ENCODE data around the gene DOCK10.
A peak's percentile ranks its signal among the peaks of the same experiment; 100 is the strongest.
"Not testable (repeated sequence)": the region's sequence is repeated elsewhere in the genome, so short reads cannot be mapped to it uniquely, and the experiment has no call there.

Gene DOCK10

GRCh38 chr2:224924631-224925030 is 117.6 kb downstream of the DOCK10 start:
- H3K4me1 ChIP-seq (ENCODE audit: control insufficient read depth, insufficient read depth, low read length), result no peaks in the 10 kb centered on the region
- H3K9me3 ChIP-seq (ENCODE audit: control insufficient read depth, insufficient read depth, low read depth, low read length), result no peaks in the 10 kb centered on the region
- TF ChIP-seq ZNF785 (tag by site-specific recombination; IDR thresholded peaks at IDR 0.05), result no peak
- no peak overlapping the region for H3K27ac ChIP-seq (ENCODE audit: extremely low read depth, low read depth, low read length)
- ChIA-PET POLR2A (no interaction called here), CTCF (no interaction called here)
- H3K36me3 ChIP-seq (ENCODE audit: control insufficient read depth in 2 of 2, insufficient read depth in 1 of 2, low read length in 2 of 2), result no peaks in the 10 kb centered on the region
- H3K4me3 ChIP-seq (ENCODE audit: low read depth, low read length), result no peak overlapping the region

- ChIA-PET POLR2A (no interaction called here), CTCF (interaction anchor here (0.6 kb wide), 1 partner anchor 114 kb away, joined by 4 read pairs; no protein-coding TSS in a partner anchor)
- TF ChIP-seq HOXC10 (CRISPR knock-in tag; IDR thresholded peaks at IDR 0.05) (no peak), ZNF19 (tag by site-specific recombination; IDR thresholded peaks at IDR 0.05; ENCODE audit: low read depth) (no peak), MYNN (tag by site-specific recombination; IDR thresholded peaks at IDR 0.05; ENCODE audit: borderline replicate concordance) (no peak), ZNF121 (tag by site-specific recombination; IDR thresholded peaks at IDR 0.05) (no peak), ZNF202 (tag by site-specific recombination; IDR thresholded peaks at IDR 0.05; ENCODE audit: borderline replicate concordance) (no peak), ZNF610 (tag by site-specific recombination; IDR thresholded peaks at IDR 0.05; ENCODE audit: borderline replicate concordance) (no peak), ZNF221 (tag by site-specific recombination; IDR thresholded peaks at IDR 0.05; ENCODE audit: borderline replicate concordance) (no peak)
These were observed 120.0 kb downstream of the DOCK10 start for GRCh38 chr2:224922142-224922727.

GRCh38 chr2:224919472-224920110 is 122.7 kb downstream of the DOCK10 start:
- no peaks in the 10 kb centered on the region for H3K36me3 ChIP-seq (ENCODE audit: control insufficient read depth in 2 of 2, insufficient read depth in 1 of 2, low read length in 2 of 2)
- no peak overlapping the region for H3K4me3 ChIP-seq (ENCODE audit: low read depth, low read length)
- H3K27ac ChIP-seq (ENCODE audit: extremely low read depth, low read depth, low read length), result no peak overlapping the region
- TF ChIP-seq OSR2 (tag by site-specific recombination; IDR thresholded peaks at IDR 0.05) (no peak), ZNF18 (tag by site-specific recombination; IDR thresholded peaks at IDR 0.05) (peak; percentile 93)
- 0 out of 2 replicates have a peak, but pooled peaks cover 3% of the 10 kb centered on the region for H3K4me1 ChIP-seq (ENCODE audit: control insufficient read depth, insufficient read depth, low read length)
- H3K9me3 ChIP-seq (ENCODE audit: control insufficient read depth, insufficient read depth, low read depth, low read length), result no peaks in the 10 kb centered on the region
- ChIA-PET POLR2A (no interaction called here), CTCF (interaction anchor here (0.6 kb wide), 2 partner anchors 11 to 74 kb away, joined by 3 to 4 read pairs; no protein-coding TSS in a partner anchor)

More at GRCh38 chr2:224922142-224922727, 120.0 kb downstream of the DOCK10 start:
- no peak overlapping the region for H3K4me3 ChIP-seq (ENCODE audit: low read depth, low read length)
- no peak overlapping the region for H3K27ac ChIP-seq (ENCODE audit: extremely low read depth, low read depth, low read length)
- no peaks in the 10 kb centered on the region for H3K36me3 ChIP-seq (ENCODE audit: control insufficient read depth in 2 of 2, insufficient read depth in 1 of 2, low read length in 2 of 2)
- H3K9me3 ChIP-seq (ENCODE audit: control insufficient read depth, insufficient read depth, low read depth, low read length), result no peaks in the 10 kb centered on the region
- no peaks in the 10 kb centered on the region for H3K4me1 ChIP-seq (ENCODE audit: control insufficient read depth, insufficient read depth, low read length)

DNA sequence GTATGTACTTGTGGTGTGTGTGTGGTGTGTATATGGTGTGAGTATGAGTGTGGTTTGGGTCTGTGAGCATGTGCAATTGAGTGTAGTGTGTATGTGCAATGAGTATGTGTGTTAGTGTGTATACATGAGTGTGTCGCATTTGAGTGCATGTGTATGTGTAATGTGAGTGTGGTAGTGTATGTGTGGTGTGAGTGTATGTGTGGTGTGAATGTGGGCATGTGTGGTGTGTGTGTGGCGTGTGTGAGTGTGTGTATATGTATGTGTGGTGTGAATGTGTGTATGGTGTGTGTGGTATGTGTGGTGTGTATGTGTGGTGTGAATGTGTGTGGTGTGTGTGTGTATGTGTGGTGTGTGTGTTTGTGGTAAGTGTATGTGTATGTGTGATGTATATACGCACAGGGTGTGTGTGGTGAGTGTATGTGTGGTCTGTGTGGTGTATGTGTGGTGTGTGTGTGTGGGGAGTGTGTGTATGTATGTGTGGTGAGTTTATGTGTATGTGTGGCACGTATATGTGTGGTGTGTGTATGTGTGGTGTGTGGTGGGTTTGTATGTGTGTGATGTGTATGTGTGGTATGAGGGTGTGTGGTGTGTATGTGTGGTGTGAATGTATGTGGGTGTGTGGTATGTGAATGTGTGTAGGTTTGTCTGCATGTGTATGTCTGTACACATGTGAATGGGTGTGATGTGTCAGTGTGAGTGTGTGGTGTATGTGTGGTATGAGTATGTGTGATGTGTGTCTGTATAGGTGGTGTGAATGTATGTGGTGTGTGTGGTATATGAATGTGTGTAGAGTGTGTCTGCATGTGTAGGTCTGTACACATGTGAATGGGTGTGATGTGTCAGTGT is 123.4 kb downstream of the DOCK10 start:
- ChIA-PET CTCF (no interaction called here), POLR2A (no interaction called here)
- TF ChIP-seq, protein P1, sequence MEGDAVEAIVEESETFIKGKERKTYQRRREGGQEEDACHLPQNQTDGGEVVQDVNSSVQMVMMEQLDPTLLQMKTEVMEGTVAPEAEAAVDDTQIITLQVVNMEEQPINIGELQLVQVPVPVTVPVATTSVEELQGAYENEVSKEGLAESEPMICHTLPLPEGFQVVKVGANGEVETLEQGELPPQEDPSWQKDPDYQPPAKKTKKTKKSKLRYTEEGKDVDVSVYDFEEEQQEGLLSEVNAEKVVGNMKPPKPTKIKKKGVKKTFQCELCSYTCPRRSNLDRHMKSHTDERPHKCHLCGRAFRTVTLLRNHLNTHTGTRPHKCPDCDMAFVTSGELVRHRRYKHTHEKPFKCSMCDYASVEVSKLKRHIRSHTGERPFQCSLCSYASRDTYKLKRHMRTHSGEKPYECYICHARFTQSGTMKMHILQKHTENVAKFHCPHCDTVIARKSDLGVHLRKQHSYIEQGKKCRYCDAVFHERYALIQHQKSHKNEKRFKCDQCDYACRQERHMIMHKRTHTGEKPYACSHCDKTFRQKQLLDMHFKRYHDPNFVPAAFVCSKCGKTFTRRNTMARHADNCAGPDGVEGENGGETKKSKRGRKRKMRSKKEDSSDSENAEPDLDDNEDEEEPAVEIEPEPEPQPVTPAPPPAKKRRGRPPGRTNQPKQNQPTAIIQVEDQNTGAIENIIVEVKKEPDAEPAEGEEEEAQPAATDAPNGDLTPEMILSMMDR (tag by site-specific recombination; IDR thresholded peaks at IDR 0.05), result 0 out of 2 replicates have a peak, but pooled peaks have one; percentile 5
- TF ChIP-seq KLF9 (tag by site-specific recombination; IDR thresholded peaks at IDR 0.05; ENCODE audit: low read depth) (0 out of 2 replicates have a peak, but pooled peaks have one; percentile 8), ZNF18 (tag by site-specific recombination; IDR thresholded peaks at IDR 0.05) (peak; percentile 86), ZNF621 (tag by site-specific recombination; IDR thresholded peaks at IDR 0.05) (no peak)
- H3K27ac ChIP-seq (ENCODE audit: extremely low read depth, low read depth, low read length), result no peak overlapping the region
- H3K9me3 ChIP-seq (ENCODE audit: control insufficient read depth, insufficient read depth, low read depth, low read length), result no peaks in the 10 kb centered on the region
- H3K36me3 ChIP-seq (ENCODE audit: control insufficient read depth in 2 of 2, insufficient read depth in 1 of 2, low read length in 2 of 2), result no peaks in the 10 kb centered on the region
- H3K4me3 ChIP-seq (ENCODE audit: low read depth, low read length), result no peak overlapping the region
- H3K4me1 ChIP-seq (ENCODE audit: control insufficient read depth, insufficient read depth, low read length), result 0 out of 2 replicates have a peak, but pooled peaks cover 3% of the 10 kb centered on the region

DNA sequence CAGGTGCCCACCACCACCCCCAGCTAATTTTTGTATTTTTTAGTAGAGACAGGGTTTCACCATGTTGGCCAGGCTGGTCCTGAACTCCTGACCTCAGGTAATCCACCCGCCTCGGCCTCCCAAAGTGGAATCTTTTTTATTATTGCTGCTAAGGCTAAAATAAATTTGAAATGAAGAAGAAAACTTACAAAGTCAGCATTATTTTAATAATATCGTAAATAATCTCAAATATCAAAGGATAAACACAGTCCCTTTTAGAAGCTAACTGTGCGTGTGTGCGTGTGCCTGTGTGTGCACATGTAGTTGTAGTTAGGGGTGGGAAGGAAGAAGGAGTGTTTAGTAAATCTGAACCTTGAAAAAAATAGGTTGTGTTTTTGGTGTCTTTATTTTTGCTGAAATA is 125.0 kb downstream of the DOCK10 start:
- POLR2A ChIA-PET; H3K36me3 ChIP-seq (ENCODE audit: control insufficient read depth in 2 of 2, insufficient read depth in 1 of 2, low read length in 2 of 2); H3K4me3 ChIP-seq (ENCODE audit: low read depth, low read length); H3K4me1 ChIP-seq (ENCODE audit: control insufficient read depth, insufficient read depth, low read length); H3K9me3 ChIP-seq (ENCODE audit: control insufficient read depth, insufficient read depth, low read depth, low read length); H3K27ac ChIP-seq (ENCODE audit: extremely low read depth, low read depth, low read length); CTCF ChIA-PET: not testable (repeated sequence)
